Lower lobe of right lung (tissue), 2 donors: ENCODE measurements around the gene TMEM269. TPM values are rescaled to one million over a fixed set of nuclear protein-coding genes. Genes with fewer than 3 reads are reported as not detected.

Experiments used
- ATAC-seq, 2 donors: fragments of 200-7000 bp; cut with Tn5 transposase; one replicate each; pipeline ENCODE4 v1.9.1; 2020 to 2022; ENCODE audit warnings: mild to moderate bottlenecking in 2 of 2, moderate library complexity in 2 of 2
- DNase-seq: peaks from one replicate; pipeline ENCODE4 v3.0.0-alpha.2; 2020
- H3K27ac ChIP-seq: fragments of 200-600 bp; one replicate; pipeline ENCODE4 v1.8.0; 2022
- H3K27me3 ChIP-seq: fragments of 200-600 bp; one replicate; pipeline ENCODE4 v1.8.0; 2022; ENCODE audit warnings: low read depth
- H3K36me3 ChIP-seq: fragments of 200-600 bp; one replicate; pipeline ENCODE4 v1.8.0; 2022; ENCODE audit warnings: mild to moderate bottlenecking
- H3K4me1 ChIP-seq: fragments of 200-600 bp; one replicate; pipeline ENCODE4 v1.8.0; 2022
- H3K4me3 ChIP-seq: fragments of 200-600 bp; one replicate; pipeline ENCODE4 v1.8.0; 2022; ENCODE audit warnings: mild to moderate bottlenecking
- H3K9me3 ChIP-seq: fragments of 200-600 bp; one replicate; pipeline ENCODE4 v1.8.0; 2022
- intact Hi-C: fragments of 100-400 bp; cut with DNase I; formaldehyde crosslinking; loops from one replicate; pipeline ENCODE4 v1.11.0; 2022
- total RNA-seq: library from RNA; stranded (reverse); fragmentation: NEBNext Ultra II Directional; extraction: Animal tissue kit (Norgen Biotek cat#: 25700); gene quantifications from one replicate; pipeline ENCODE4 v1.2.1, GENCODE V29; 2021
- TF ChIP-seq, protein P1 (sequence below): fragments of 200-600 bp; IDR thresholded peaks from one replicate; pipeline ENCODE4 v1.8.0; 2022; ENCODE audit warnings: antibody characterized with exemption, mild to moderate bottlenecking
- donor health status: DM: no; HTN: yes; CAD: no; lungs with severe emphysema.

TMEM269 gene
- total RNA-seq, 1 donor from 2014 or later = not detected

DNA sequence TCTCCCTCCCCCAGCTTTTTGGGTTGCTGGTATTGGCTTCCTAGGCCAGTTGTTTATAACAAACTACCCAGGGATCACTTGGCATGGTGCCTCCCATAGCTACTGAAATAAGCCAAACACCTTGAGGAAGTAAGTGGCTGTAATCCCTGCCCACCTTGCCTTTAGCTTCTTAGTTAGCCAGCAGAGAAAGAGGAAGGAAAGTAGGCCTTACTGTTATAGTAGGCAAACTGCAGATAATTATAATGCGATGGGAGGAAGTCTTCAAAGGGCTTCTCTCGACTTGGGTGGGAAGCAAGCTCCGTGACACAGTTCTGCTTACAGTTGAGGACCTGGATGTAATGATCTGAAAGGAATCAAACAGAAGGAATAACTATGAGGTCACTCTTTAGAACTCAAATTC lies 26.1 kb upstream of the TMEM269 start:
- Histone ChIP-seq H3K27ac (no peak overlapping the region), H3K9me3 (no peaks in the 10 kb centered on the region), H3K36me3 (peaks cover 83% of the 10 kb centered on the region), H3K4me3 (no peak overlapping the region), H3K27me3 (no peaks in the 10 kb centered on the region), H3K4me1 (peaks cover 13% of the 10 kb centered on the region)
- ATAC-seq (no peak), DNase-seq (no peak)
- intact Hi-C loops = no loop called here
- TF ChIP-seq, protein P1, sequence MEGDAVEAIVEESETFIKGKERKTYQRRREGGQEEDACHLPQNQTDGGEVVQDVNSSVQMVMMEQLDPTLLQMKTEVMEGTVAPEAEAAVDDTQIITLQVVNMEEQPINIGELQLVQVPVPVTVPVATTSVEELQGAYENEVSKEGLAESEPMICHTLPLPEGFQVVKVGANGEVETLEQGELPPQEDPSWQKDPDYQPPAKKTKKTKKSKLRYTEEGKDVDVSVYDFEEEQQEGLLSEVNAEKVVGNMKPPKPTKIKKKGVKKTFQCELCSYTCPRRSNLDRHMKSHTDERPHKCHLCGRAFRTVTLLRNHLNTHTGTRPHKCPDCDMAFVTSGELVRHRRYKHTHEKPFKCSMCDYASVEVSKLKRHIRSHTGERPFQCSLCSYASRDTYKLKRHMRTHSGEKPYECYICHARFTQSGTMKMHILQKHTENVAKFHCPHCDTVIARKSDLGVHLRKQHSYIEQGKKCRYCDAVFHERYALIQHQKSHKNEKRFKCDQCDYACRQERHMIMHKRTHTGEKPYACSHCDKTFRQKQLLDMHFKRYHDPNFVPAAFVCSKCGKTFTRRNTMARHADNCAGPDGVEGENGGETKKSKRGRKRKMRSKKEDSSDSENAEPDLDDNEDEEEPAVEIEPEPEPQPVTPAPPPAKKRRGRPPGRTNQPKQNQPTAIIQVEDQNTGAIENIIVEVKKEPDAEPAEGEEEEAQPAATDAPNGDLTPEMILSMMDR = no peak

DNA sequence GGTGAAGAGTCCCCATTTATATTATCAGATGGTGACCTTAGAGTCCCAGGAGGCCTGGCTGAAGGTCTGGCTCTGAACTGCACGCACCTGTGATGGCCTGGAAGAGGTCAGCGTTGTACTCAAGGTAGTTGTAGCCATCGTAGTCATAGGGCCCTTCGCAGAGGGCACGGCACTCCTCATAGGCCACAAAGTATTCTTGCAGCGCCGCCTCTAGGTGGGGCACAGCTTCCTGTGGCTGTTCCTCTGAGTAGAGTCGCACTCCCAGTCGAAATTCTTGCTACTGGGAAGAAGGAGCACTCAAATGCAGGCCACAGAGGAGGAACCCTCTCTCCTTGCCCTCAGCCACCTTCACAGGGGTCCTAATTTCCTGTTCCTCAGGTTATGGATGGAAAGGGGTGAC lies 25.7 kb upstream of the TMEM269 start:
- H3K27ac ChIP-seq = no peak overlapping the region
- no peak overlapping the region for H3K4me3 ChIP-seq
- no peaks in the 10 kb centered on the region for H3K9me3 ChIP-seq
- DNase-seq (no peak), ATAC-seq (no peak)
- peaks cover 13% of the 10 kb centered on the region for H3K4me1 ChIP-seq
- TF ChIP-seq, protein P1 = no peak
- intact Hi-C loops = no loop called here
- peaks cover 78% of the 10 kb centered on the region for H3K36me3 ChIP-seq
- H3K27me3 ChIP-seq = no peaks in the 10 kb centered on the region

DNA sequence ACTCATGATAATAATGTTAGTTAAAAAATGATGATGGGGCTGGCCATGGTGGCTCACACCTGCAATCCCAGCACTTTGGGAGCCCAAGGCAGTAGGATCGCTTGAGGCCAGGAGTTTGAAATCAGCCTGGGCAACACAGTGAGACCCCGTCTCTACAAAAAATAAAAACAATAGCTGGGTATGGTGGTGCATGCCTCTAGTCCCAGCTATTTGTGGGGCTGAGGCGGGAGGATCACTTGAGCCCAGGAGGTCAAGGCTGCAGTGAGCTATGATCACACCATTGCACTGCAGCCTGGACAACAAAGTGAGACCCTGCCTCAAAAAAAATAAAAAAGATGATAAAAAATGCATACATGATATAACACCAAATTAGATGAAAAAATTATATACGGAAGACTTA lies 23.2 kb upstream of the TMEM269 start:
- H3K36me3 ChIP-seq = peaks cover 54% of the 10 kb centered on the region
- TF ChIP-seq, protein P1 = no peak
- no peak for ATAC-seq

DNA sequence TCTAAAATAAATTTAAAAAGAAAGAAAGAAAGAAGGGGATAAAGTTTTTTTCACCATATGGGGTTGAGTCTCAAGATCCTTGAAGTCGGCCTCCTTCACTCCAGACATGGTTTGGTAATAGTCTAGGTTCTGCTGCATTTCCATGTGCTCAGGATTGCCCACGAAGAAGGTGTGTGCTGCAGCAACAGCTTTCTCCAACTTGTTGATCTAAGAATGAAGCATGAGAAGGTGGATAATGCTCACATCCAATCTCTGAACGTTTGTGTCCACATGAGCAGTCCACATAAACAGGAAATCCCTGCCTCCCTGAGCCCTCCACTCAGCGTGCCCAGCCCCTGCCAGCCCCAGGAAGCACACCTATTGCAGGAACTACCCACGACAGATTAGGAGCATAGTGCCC lies 22.5 kb upstream of the TMEM269 start:
- Histone ChIP-seq H3K4me3 (no peak overlapping the region), H3K4me1 (peaks cover 27% of the 10 kb centered on the region), H3K27me3 (no peaks in the 10 kb centered on the region), H3K36me3 (peaks cover 49% of the 10 kb centered on the region), H3K9me3 (no peaks in the 10 kb centered on the region), H3K27ac (no peak overlapping the region)
- ATAC-seq (no peak), DNase-seq (no peak)
- TF ChIP-seq, protein P1 = no peak
- intact Hi-C loops = no loop called here

More for the DNA sequence above, 23.2 kb upstream of the TMEM269 start:
- H3K27me3 ChIP-seq = no peaks in the 10 kb centered on the region
- no peak overlapping the region for H3K27ac ChIP-seq
- intact Hi-C loops = no loop called here
- no peak overlapping the region for H3K4me3 ChIP-seq
- DNase-seq = no peak
- no peaks in the 10 kb centered on the region for H3K9me3 ChIP-seq
- peaks cover 27% of the 10 kb centered on the region for H3K4me1 ChIP-seq

DNA sequence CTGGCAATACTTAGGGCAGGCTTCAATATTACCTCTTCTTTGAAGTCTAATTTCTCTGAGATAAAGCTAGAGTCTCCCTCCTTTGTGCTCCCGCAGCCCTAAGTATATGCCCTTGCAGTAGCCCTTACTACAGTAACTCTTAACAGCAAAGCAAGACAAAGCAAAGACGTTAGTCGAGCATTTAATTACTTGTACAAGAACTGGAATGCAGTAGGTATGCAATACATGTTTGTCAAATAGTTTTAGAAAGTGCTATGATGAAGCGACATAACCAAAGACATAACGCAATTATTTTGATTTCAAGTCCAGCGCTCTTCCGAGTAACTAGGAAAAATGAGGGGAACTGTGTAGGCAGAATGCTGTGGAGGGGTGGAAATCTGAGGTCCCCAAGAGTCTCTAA lies 19.5 kb upstream of the TMEM269 start:
- intact Hi-C loops = no loop called here
- Histone ChIP-seq H3K27ac (peak overlapping the region; percentile 94), H3K4me1 (peaks cover 31% of the 10 kb centered on the region), H3K36me3 (peaks cover 19% of the 10 kb centered on the region), H3K9me3 (no peaks in the 10 kb centered on the region), H3K4me3 (peak overlapping the region; percentile 98), H3K27me3 (no peaks in the 10 kb centered on the region)
- ATAC-seq = no peak
- no peak for DNase-seq
- TF ChIP-seq, protein P1 = no peak
